GM12873 (cell line): ENCODE results near the gene INCENP.

Experiments used
- TF ChIP-seq, protein P1 (sequence below): IDR thresholded peaks from 2 replicates; pipeline ENCODE4 v1.5.1; 2012; ENCODE audit warnings: low read depth, mild to moderate bottlenecking, moderate library complexity, low read length, control low read depth; ENCODE audit not compliant: insufficient read depth; ENCODE audit errors: missing control alignments

INCENP gene

DNA sequence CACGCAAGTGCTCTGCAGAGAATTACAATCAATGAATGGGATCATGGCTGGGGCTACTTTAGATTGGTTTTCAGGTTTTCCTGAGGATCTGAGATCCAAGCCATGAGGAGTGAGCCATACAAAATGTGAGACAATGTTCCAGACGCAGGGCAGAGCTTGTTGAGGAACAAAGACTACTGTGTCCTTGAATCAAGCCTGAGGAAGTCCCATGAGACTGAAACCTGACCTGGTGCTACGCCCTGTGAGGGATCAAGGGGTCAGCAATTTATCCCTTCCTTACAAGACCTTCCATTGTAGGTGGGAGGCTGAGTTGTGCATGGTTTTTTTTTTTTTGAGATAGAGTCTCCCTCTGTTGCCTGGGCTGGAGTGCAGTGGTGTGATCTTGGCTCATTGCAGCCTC, 2.1 kb downstream of the INCENP start:
- TF ChIP-seq, protein P1, sequence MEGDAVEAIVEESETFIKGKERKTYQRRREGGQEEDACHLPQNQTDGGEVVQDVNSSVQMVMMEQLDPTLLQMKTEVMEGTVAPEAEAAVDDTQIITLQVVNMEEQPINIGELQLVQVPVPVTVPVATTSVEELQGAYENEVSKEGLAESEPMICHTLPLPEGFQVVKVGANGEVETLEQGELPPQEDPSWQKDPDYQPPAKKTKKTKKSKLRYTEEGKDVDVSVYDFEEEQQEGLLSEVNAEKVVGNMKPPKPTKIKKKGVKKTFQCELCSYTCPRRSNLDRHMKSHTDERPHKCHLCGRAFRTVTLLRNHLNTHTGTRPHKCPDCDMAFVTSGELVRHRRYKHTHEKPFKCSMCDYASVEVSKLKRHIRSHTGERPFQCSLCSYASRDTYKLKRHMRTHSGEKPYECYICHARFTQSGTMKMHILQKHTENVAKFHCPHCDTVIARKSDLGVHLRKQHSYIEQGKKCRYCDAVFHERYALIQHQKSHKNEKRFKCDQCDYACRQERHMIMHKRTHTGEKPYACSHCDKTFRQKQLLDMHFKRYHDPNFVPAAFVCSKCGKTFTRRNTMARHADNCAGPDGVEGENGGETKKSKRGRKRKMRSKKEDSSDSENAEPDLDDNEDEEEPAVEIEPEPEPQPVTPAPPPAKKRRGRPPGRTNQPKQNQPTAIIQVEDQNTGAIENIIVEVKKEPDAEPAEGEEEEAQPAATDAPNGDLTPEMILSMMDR = no peak

DNA sequence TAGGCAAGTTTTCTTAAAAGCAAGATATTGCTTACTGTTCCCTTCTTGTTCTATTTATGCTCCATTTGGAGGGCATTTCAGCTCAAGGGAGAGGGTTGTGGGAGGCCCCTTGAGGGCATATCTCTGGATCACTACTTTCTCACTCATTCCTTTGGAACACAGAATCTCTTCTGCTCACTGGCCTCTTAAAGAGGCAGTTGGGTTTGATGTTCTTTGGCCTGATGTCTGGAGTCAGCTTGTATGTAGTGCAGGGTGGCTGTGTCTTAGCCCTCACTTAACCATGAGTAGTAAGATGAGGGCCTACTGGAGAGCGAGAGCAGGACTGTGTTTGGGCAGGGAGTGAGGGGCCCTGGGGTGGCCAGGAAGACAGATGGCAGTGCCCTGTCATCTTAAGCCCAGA, 3.6 kb downstream of the INCENP start:
- TF ChIP-seq, protein P1 = no peak

DNA sequence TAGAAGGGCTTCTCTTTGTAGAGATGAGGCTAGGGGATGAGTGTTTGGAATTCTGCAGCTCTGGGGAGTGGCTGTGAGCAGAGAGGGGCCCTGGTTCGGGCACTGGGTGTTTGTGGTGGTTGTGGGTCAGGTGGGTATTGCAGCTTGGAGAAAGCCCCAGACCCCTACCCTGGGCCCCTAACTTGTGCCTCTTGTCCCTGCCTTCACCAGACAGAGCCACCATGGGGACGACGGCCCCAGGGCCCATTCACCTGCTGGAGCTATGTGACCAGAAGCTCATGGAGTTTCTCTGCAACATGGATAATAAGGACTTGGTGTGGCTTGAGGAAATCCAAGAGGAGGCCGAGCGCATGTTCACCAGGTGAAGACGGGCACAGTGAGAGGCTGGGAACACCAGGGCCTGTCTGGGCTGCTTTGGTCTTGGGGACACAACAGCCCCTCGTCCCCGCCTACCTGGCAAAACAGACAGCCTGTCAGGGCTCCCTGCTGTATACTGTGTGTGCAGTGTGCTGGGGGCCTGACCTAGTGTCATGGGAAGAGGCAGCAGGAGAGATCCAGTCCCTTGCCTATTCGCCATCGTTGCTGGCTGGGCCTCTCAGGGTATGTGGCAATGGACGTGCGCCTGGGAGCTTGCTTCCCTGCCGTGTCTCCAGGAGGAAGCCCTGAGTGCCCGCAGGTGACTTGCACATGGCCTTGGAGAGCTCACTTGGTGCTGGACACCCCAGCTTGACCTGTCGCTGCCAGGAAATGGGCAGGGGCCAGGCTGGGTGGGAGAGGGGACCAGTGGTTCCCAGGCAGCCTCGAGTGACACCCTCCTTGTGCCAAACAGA, 4.3 kb downstream of the INCENP start:
- TF ChIP-seq, protein P1 = no peak

DNA sequence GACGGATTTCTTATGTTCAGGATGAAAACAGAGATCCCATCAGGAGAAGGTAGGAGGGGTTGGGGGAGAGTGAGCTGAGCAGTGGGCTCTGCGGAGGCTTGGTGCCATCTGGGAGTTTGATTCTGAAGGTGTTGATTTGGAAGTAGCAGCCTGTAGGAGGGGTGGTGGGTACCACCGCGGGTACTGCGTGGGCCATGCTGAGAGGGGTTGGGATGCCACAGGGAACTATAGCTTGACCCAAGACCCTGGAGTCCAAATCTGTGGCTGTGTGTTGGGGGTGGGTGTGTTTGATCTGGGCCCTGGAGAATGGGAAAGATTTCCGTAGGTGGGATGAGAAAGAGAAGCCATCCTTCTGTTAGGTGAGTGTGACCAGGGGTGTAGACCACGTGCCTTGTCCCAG, 5.0 kb downstream of the INCENP start:
- TF ChIP-seq, protein P1 = no peak

DNA sequence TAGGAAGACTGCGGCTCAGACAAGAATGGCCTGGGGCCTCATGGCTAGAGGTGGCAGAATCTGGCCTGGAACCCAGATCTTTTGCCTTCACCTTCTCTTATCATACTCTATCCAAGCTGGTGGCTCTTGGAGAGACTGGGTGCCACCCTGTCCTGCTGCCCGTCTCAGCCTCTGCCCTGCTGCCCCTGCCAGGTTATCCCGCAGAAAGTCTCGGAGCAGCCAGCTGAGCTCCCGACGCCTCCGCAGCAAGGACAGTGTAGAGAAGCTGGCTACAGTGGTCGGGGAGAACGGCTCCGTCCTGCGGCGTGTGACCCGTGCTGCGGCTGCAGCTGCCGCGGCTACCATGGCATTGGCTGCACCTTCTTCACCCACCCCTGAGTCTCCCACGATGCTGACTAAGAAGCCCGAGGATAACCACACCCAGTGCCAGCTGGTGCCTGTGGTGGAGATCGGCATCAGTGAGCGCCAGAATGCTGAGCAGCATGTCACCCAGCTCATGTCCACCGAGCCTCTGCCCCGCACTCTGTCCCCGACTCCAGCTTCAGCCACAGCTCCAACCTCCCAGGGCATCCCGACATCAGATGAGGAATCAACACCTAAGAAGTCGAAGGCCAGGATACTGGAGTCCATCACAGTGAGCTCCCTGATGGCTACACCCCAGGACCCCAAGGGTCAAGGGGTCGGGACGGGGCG, 5.9 kb downstream of the INCENP start:
- TF ChIP-seq, protein P1 = no peak

DNA sequence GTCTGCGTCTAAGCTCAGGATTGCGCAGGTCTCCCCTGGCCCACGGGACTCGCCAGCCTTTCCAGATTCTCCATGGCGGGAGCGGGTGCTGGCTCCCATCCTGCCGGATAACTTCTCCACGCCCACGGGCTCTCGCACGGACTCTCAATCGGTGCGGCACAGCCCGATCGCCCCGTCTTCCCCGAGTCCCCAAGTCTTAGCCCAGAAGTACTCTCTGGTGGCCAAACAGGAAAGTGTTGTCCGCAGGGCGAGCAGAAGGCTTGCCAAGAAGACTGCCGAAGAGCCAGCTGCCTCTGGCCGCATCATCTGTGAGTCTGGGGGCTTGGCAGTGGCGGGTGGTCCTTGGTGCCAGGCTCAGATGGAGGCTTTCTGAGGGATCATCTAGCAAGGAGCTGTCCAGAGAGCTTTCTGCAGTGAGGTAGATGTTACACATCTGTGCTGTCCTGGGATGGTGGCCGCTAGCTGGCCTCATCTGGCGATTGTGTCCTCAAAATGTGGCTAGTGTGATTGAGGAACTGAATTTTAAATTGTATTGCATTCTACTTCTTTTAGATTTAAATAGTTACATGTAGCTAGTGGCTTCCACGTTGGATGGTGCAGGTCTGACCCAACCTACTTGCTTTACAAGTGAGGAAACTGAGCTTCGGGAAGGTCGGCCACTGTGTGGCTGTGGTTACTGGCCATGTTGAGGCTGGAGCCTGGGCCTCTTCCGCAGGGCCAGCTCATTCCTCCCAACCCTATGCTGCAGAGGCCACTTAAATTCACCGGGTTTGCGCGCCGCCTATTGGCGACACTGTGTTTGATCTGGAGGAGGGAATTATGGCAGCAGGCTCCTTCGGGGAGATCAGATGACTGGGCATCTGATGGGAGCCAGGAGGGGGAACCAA, 6.7 kb downstream of the INCENP start:
- TF ChIP-seq, protein P1 = no peak

DNA sequence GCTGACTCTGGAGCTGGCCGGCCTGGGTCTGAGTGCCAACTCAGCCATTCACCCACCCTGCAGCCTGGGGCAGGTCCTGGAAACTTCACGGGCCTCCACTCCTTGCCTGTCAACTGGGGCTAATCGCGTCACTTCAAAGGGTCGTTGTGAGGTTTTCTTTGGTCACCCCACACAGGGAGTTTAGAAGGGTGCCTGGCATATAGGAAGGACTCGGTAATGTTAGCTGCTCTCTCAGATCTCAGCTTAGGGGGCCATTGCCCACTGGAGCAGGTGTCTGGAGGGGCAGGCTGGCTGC, 7.3 kb downstream of the INCENP start:
- TF ChIP-seq, protein P1 = no peak
